Measurements from ENCODE around the gene ZBTB4.

Gene ZBTB4

DNA sequence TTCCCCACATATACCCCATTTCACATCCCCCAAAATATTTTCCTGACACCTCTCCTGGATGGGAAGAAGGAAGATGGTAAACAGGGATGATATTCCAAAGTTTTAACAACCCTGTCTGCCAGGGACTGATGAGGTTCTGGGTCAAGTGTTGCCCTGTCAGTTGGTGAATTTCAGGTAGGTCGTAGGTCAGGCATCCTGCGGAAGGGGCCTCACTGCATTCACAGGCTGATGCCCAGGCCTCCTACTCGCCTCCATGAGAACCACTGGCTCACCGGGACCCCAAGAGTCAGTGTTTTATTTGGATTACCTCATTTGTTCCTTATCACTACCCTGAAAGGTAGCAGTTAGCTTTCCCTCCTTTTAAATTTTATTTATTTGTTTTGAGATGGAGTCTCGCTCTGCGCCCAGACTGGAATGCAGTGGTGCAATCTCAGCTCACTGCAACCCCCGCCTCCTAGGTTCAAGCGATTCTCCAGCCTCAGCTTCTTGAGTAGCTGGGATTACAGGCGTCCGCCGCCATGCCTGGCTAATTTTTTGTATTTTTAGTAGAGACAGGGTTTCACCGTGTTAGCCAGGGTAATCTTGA is 10.5 kb downstream of the ZBTB4 start:
- TF ChIP-seq ZNF274 (IDR thresholded peaks at IDR 0.05; ENCODE audit: low read depth, low read length) = no peak
- no peak overlapping the region for H3K4me3 ChIP-seq (ENCODE audit: low read length)

GRCh38 chr17:7468290-7468689 is 11.1 kb downstream of the ZBTB4 start:
- TF ChIP-seq ZNF274 (IDR thresholded peaks at IDR 0.05; ENCODE audit: low read depth, low read length) = no peak
- H3K4me3 ChIP-seq (ENCODE audit: low read length) = no peak overlapping the region

DNA sequence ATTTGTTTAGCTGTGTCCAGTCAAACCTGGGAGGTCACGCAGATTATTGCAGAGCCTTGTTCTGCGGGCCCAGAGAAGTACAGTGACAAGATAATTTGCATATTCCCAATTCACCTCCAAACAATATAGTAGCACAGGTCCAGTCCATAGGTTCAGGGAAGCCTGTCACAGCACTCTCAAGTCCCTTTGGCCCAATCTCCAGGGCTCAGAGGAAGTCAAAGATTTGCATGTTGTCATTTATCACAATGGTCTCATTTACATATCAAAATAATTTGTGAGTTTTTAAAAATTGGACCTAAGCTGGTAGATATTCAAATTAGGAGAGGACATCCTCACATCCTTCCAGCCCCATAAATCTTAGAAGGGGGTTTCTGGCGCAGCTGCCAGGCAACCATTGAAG is 11.9 kb downstream of the ZBTB4 start:
- no peak overlapping the region for H3K4me3 ChIP-seq (ENCODE audit: low read length)
- no peak for TF ChIP-seq ZNF274 (IDR thresholded peaks at IDR 0.05; ENCODE audit: low read depth, low read length)

- no peak for TF ChIP-seq ZNF274 (IDR thresholded peaks at IDR 0.05; ENCODE audit: low read depth, low read length)
- H3K4me3 ChIP-seq (ENCODE audit: low read length) = no peak overlapping the region
Observed at GRCh38 chr17:7466639-7467341, 12.6 kb downstream of the ZBTB4 start.

DNA sequence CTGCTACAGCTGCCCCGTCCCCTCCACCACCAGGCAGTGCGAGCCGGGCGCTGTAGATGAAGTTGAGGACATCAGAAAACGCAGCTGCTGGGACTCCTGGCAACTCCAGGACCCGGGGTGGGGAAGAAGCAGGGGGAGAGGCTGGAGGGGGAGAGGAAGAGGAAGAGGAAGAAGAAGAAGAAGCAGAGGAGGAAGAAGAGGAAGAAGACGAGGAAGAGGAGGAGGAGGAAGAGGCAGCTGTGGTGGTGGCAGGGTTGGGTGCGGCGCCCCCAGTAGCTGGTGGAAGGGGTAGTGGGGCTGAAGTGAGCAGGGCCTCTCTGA is 13.2 kb downstream of the ZBTB4 start:
- no peak overlapping the region for H3K4me3 ChIP-seq (ENCODE audit: low read length)
- no peak for TF ChIP-seq ZNF274 (IDR thresholded peaks at IDR 0.05; ENCODE audit: low read depth, low read length)

DNA sequence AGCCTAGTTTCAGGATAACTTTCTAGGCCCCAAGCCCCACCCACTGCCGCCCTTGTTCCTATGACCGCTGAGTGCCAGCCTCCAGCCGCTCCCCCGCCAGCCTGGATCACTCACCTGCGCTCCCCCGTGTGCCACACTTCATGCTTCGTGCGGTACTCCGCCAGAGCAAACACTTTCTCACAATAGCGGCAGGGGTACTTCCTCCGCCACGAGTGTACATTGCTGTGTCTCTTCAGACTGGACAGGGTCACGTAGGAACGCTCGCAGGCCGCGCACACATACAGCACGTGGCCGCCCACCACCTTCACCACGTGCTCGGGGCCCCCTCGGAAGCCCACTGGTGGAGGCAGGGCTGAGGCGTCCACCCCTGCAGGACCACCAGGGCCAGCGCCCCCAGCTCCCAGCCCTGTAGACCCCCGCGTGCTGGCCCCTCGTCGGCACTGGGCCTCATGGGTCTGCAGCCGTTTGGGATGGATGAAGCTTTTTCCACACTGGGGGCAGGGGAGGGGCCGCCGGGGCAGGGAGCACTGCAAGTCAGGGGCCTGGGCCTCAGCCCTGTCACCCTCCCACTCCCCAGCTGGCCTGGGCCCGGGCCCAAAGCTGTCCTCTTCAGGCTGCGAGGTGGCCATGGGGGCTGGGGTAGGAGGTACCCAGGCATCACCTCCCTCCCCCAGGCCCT is 13.7 kb downstream of the ZBTB4 start:
- TF ChIP-seq ZNF274 (IDR thresholded peaks at IDR 0.05; ENCODE audit: low read depth, low read length) = no peak

GRCh38 chr17:7464081-7464480 is 15.3 kb downstream of the ZBTB4 start:
- TF ChIP-seq ZNF274 (IDR thresholded peaks at IDR 0.05; ENCODE audit: low read depth, low read length) = no peak
- H3K4me3 ChIP-seq (ENCODE audit: low read length) = no peak overlapping the region

More for the DNA sequence above, 13.7 kb downstream of the ZBTB4 start:
- no peak overlapping the region for H3K4me3 ChIP-seq (ENCODE audit: low read length)

DNA sequence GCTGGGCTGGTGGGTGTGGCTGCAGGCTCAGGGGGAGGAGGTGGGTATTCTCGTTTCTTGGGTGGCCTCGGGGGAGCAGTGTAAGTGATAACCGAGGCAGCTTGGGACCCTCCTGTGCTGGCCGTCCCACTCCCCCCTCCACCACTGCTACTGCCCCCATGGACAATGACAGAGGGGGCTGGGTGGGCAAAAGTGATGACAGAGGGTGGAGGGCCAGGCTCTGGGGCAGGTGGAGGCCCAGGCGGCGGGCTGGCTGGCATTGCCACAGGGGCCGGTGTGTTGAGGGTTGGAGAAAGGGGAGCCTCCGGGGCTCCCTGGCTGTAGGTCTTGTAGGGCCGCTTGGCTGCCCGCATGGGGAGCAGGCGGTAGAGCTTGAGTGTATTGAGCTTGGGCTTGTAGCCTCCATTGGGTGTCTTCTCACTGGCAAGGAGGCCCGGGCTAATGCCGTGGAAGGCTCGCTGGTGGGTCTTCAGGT is 16.0 kb downstream of the ZBTB4 start:
- TF ChIP-seq ZNF274 (IDR thresholded peaks at IDR 0.05; ENCODE audit: low read depth, low read length) = no peak
- H3K4me3 ChIP-seq (ENCODE audit: low read length) = no peak overlapping the region

DNA sequence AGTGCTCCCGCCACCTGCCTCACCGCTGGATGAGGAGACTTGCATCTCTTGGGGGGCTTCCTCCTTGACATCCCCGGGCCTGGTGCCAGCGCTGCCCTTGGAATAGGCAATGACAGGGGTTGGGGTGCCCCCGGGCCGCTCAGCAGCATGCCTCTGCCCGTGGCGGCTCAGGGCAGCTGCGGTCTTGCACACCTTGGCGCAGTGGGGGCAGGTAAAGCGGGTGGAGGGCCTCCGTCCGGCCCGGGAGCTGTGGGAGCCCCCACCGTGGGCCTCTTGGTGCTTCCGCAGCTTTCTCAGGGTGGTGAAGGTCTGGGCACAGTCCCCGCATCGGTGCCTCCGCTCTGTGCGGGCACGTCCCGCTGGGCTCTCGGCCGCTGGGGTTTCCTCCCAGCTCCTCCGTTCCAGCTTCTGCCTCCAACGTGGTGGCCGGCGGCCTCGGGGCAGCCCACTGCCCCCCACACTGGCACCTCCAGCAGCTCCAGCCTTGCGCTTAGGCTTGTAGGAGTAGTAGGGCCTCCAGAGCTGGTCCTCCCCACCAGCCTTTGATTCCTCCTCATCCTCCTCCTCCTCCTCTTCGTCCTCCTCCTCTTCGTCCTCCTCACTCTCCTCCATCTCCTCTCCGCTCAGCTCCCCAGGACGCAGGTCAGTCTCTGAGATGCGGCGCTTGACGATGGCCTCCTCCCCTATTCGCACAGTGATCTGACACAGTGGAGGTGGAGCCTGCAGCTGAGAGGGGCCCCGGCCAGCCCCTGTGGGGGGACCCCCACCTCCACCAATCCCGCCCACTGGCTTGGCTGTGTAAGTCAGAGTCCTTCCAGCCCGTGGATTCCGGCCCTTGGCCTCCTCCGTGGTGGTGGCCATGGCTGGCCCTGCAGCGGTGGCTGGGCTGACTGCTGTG is 16.7 kb downstream of the ZBTB4 start:
- H3K4me3 ChIP-seq (ENCODE audit: low read length) = no peak overlapping the region
- TF ChIP-seq ZNF274 (IDR thresholded peaks at IDR 0.05; ENCODE audit: low read depth, low read length) = no peak

- no peak overlapping the region for H3K4me3 ChIP-seq (ENCODE audit: low read length)
- TF ChIP-seq ZNF274 (IDR thresholded peaks at IDR 0.05; ENCODE audit: low read depth, low read length) = no peak
Observed at GRCh38 chr17:7460850-7461660, 18.4 kb downstream of the ZBTB4 start.

GRCh38 chr17:7459961-7460545 is 19.4 kb downstream of the ZBTB4 start:
- no peak overlapping the region for H3K4me3 ChIP-seq (ENCODE audit: low read length)
- TF ChIP-seq ZNF274 (IDR thresholded peaks at IDR 0.05; ENCODE audit: low read depth, low read length) = no peak

- no peak overlapping the region for H3K4me3 ChIP-seq (ENCODE audit: low read length)
- no peak for TF ChIP-seq ZNF274 (IDR thresholded peaks at IDR 0.05; ENCODE audit: low read depth, low read length)
Observed at GRCh38 chr17:7448461-7448860, 31.0 kb downstream of the ZBTB4 start.

- no peak overlapping the region; the same call in 1 of the 2 replicates for H3K4me3 ChIP-seq (ENCODE audit: low read length)
- TF ChIP-seq ZNF274 (IDR thresholded peaks at IDR 0.05; ENCODE audit: low read depth, low read length) = no peak
Observed at GRCh38 chr17:7445619-7445968, 33.8 kb downstream of the ZBTB4 start.

Measured in GM08714 (cell line).